H1 (cell line): ENCODE measurements around the gene CCDC12. TPM values are rescaled to one million over a fixed set of nuclear protein-coding genes. Genes with fewer than 3 reads are reported as not detected.

Experiments
- CTCF ChIA-PET: fragments of 300-600 bp; sonication (Branson Sonifier 250); formaldehyde crosslinking; loops from one replicate; lab custom pipeline; 2021; ENCODE audit not compliant: partially characterized antibody; lab: Charles Lee
- POLR2A ChIA-PET: fragments of 300-600 bp; sonication (Branson Sonifier 250); formaldehyde crosslinking; loops from one replicate; lab custom pipeline; 2021; ENCODE audit warnings: inconsistent platforms; ENCODE audit not compliant: partially characterized antibody; lab: Charles Lee
- DNase-seq, 2 experiments: peaks; one replicate each; pipeline versions ENCODE4 v3.0.0 to v3.0.0-alpha.2; 2010 to 2022; ENCODE audit warnings: low spot score in 2 of 2, low read depth in 1 of 2, mixed read lengths in 1 of 2
- FAIRE-seq: peaks from 2 replicates; lab custom pipeline; 2011; peaks lifted over from hg19 to GRCh38; lab: Jason Lieb, UNC
- H2AFZ ChIP-seq: 2 replicates; pipeline ENCODE4 v1.8.1; 2012; ENCODE audit warnings: low read length, inconsistent platforms
- H2AK5ac ChIP-seq: 2 replicates; pipeline ENCODE4 v1.6.1; 2013; ENCODE audit warnings: low read depth, low read length
- H2BK120ac ChIP-seq: replicated peaks from 2 replicates; pipeline ENCODE3; 2013; ENCODE audit warnings: low read depth, low read length, inconsistent platforms
- H2BK12ac ChIP-seq: 2 replicates; pipeline ENCODE4 v1.6.1; 2013; ENCODE audit warnings: low read depth, low read length
- H2BK15ac ChIP-seq: 2 replicates; pipeline ENCODE4 v1.6.1; 2013; ENCODE audit warnings: low read length
- H2BK20ac ChIP-seq: 2 replicates; pipeline ENCODE4 v1.6.1; 2013; ENCODE audit warnings: low read length
- H2BK5ac ChIP-seq: 2 replicates; pipeline ENCODE4 v1.6.1; 2013; ENCODE audit warnings: low read depth, low read length
- H3K14ac ChIP-seq: 2 replicates; pipeline ENCODE4 v1.6.1; 2013; ENCODE audit warnings: inconsistent platforms; ENCODE audit not compliant: insufficient read length
- H3K18ac ChIP-seq: 2 replicates; pipeline ENCODE4 v1.6.1; 2013; ENCODE audit warnings: low read length; ENCODE audit errors: extremely low read depth
- H3K23ac ChIP-seq: 2 replicates; pipeline ENCODE4 v1.6.1; 2013; ENCODE audit warnings: inconsistent platforms; ENCODE audit not compliant: insufficient read length
- H3K23me2 ChIP-seq: 2 replicates; pipeline ENCODE4 v1.6.1; 2013; ENCODE audit warnings: low read depth, low read length
- H3K27ac ChIP-seq: 2 replicates; pipeline ENCODE4 v1.6.1; 2011; ENCODE audit warnings: low read depth, low read length, inconsistent platforms
- H3K27me3 ChIP-seq, 4 experiments: replicated peaks in 1 of 4; 1 replicate in 1 of 4; 2 replicates in 3 of 4; pipeline versions ENCODE4 v1.6.1 to v1.8.1; 2011 to 2013; ENCODE audit warnings: low read length in 3 of 4, mild to moderate bottlenecking in 3 of 4, inconsistent platforms in 2 of 4, mixed read lengths in 2 of 4, moderate library complexity in 1 of 4; ENCODE audit not compliant: control insufficient read depth in 3 of 4, insufficient read depth in 3 of 4; ENCODE audit errors: extremely low read depth in 1 of 4
- H3K36me3 ChIP-seq, 4 experiments: 2 replicates each; pipeline versions ENCODE4 v1.6.1 to v1.8.1; 2011 to 2013; ENCODE audit warnings: mild to moderate bottlenecking in 4 of 4, low read length in 3 of 4, moderate library complexity in 2 of 4, control low read depth in 1 of 4, inconsistent platforms in 1 of 4; ENCODE audit not compliant: insufficient read depth in 4 of 4, control insufficient read depth in 2 of 4
- H3K4ac ChIP-seq: replicated peaks from 2 replicates; pipeline ENCODE3; 2013; ENCODE audit warnings: low read length, low read depth, mixed read lengths, inconsistent platforms; ENCODE audit not compliant: insufficient read length
- H3K4me1 ChIP-seq, 4 experiments: replicated peaks in 1 of 4; 1 replicate in 1 of 4; 2 replicates in 3 of 4; pipeline versions ENCODE4 v1.6.1 to v1.8.1; 2011 to 2013; ENCODE audit warnings: low read length in 3 of 4, inconsistent platforms in 2 of 4, mixed read lengths in 1 of 4; ENCODE audit not compliant: insufficient read depth in 4 of 4, control insufficient read depth in 3 of 4
- H3K4me2 ChIP-seq, 2 experiments: 2 replicates each; pipeline versions ENCODE4 v1.6.1 to v1.8.1; 2011 to 2013; ENCODE audit warnings: low read depth in 2 of 2, low read length in 2 of 2, control low read depth in 1 of 2, inconsistent platforms in 1 of 2, mild to moderate bottlenecking in 1 of 2; ENCODE audit not compliant: insufficient read depth in 1 of 2
- H3K4me3 ChIP-seq, 4 experiments: fragments of 200-600, 300-600 bp in 1 of 4; sonication (generic), shearing (Covaris generic), sonication (Bioruptor Twin) in 1 of 4; 2 replicates each; pipeline versions ENCODE4 v1.5.1 to v1.8.1; 2011 to 2016; ENCODE audit warnings: low read length in 4 of 4, low read depth in 3 of 4, control low read depth in 2 of 4, inconsistent platforms in 2 of 4, mild to moderate bottlenecking in 2 of 4, mixed read lengths in 1 of 4, moderate library complexity in 1 of 4; ENCODE audit not compliant: insufficient read depth in 2 of 4; ENCODE audit errors: extremely low read depth in 1 of 4
- H3K56ac ChIP-seq: replicated peaks from 2 replicates; pipeline ENCODE3; 2013; ENCODE audit warnings: low read depth, mild to moderate bottlenecking, mixed read lengths, low read length, inconsistent platforms; ENCODE audit not compliant: insufficient read length
- H3K79me1 ChIP-seq: 2 replicates; pipeline ENCODE4 v1.6.1; 2013; ENCODE audit warnings: low read depth, low read length, control low read depth
- H3K79me2 ChIP-seq, 2 experiments: 2 replicates each; pipeline versions ENCODE4 v1.6.1 to v1.8.1; 2012 to 2013; ENCODE audit warnings: low read length in 2 of 2, mild to moderate bottlenecking in 2 of 2, inconsistent platforms in 1 of 2; ENCODE audit not compliant: insufficient read depth in 2 of 2, control insufficient read depth in 1 of 2
- H3K9ac ChIP-seq, 4 experiments: replicated peaks in 1 of 4; 1 replicate in 1 of 4; 2 replicates in 3 of 4; pipeline versions ENCODE4 v1.6.1 to v1.8.1; 2011 to 2013; ENCODE audit warnings: low read depth in 3 of 4, low read length in 3 of 4, control low read depth in 2 of 4, mild to moderate bottlenecking in 2 of 4, moderate library complexity in 2 of 4, inconsistent platforms in 1 of 4; ENCODE audit errors: extremely low read depth in 1 of 4
- H3K9me3 ChIP-seq, 2 experiments: 2 replicates each; pipeline versions ENCODE4 v1.6.1 to v1.8.1; 2012 to 2013; ENCODE audit warnings: mild to moderate bottlenecking in 2 of 2, moderate library complexity in 2 of 2, control low read depth in 1 of 2, inconsistent platforms in 1 of 2, low read depth in 1 of 2, low read length in 1 of 2, mixed read lengths in 1 of 2; ENCODE audit not compliant: insufficient read depth in 2 of 2
- H4K20me1 ChIP-seq, 2 experiments: replicated peaks in 1 of 2; 2 replicates each; pipeline versions ENCODE3 to v1.8.1; 2011 to 2013; ENCODE audit warnings: inconsistent platforms in 2 of 2, low read length in 2 of 2, mild to moderate bottlenecking in 1 of 2; ENCODE audit not compliant: insufficient read depth in 2 of 2, control insufficient read depth in 1 of 2
- H4K5ac ChIP-seq: 2 replicates; pipeline ENCODE4 v1.6.1; 2013; ENCODE audit warnings: low read length, low read depth, mixed read lengths, inconsistent platforms; ENCODE audit not compliant: insufficient read length
- H4K8ac ChIP-seq: 2 replicates; pipeline ENCODE4 v1.8.0; 2013; ENCODE audit warnings: mild to moderate bottlenecking, moderate library complexity, low read length, inconsistent platforms; ENCODE audit not compliant: insufficient read depth; ENCODE audit errors: extremely low read depth
- H4K91ac ChIP-seq: replicated peaks from 2 replicates; pipeline ENCODE3; 2013; ENCODE audit warnings: low read length, mixed read lengths, inconsistent platforms; ENCODE audit not compliant: insufficient read length
- FOSL1 ChIP-seq: IDR thresholded peaks from 2 replicates; pipeline ENCODE4 v1.6.1; 2011; ENCODE audit warnings: mild to moderate bottlenecking, low read depth, low read length, moderate library complexity; ENCODE audit not compliant: insufficient read depth
- GTF2F1 ChIP-seq: IDR thresholded peaks from 2 replicates; pipeline ENCODE4 v1.6.1; 2012; ENCODE audit warnings: low read depth, low read length, improper control_type of control experiment, borderline replicate concordance
- HDAC6 ChIP-seq: IDR thresholded peaks from one replicate; pipeline ENCODE4 v1.7.1; 2012; ENCODE audit warnings: low read depth, mild to moderate bottlenecking, inconsistent platforms, low read length, moderate library complexity
- JUND ChIP-seq: IDR thresholded peaks from 2 replicates; pipeline ENCODE4 v1.6.1; 2011; ENCODE audit warnings: mild to moderate bottlenecking, improper control_type of control experiment, low read length
- KDM4A ChIP-seq: IDR thresholded peaks from one replicate; pipeline ENCODE4 v1.7.1; 2012; ENCODE audit warnings: low read depth, mild to moderate bottlenecking, moderate library complexity, low read length, inconsistent platforms; ENCODE audit not compliant: severe bottlenecking
- POU5F1 ChIP-seq: IDR thresholded peaks from 2 replicates; pipeline ENCODE4 v1.6.1; 2011; ENCODE audit warnings: low read depth, mild to moderate bottlenecking, low read length, moderate library complexity
- SUZ12 ChIP-seq: fragments of 200-600 bp; sonication (generic); IDR thresholded peaks from 2 replicates; pipeline ENCODE4 v1.6.1; 2012; ENCODE audit warnings: mild to moderate bottlenecking, inconsistent platforms, low read length, moderate library complexity, mixed read lengths
- WGBS, 2 experiments: shearing (Covaris generic) in 1 of 2; methylation state at CpG; one replicate each; pipeline versions ENCODE4 v1.1.6 to v1.1.7; 2013 to 2015; ENCODE audit warnings: low lambda C conversion rate in 2 of 2, mixed read lengths in 2 of 2, inconsistent platforms in 1 of 2, low coverage in 1 of 2, missing lambda C conversion rate in 1 of 2; ENCODE audit not compliant: insufficient replicate concordance in 2 of 2, insufficient coverage in 1 of 2, insufficient read length in 1 of 2; ENCODE audit errors: extremely low coverage in 1 of 2, missing lambda C conversion rate in 1 of 2; 5-methylcytosine and 5-hydroxymethylcytosine counted together
- polyA plus RNA-seq, 7 experiments: library from polyadenylated mRNA; depleted of rRNA in 3 of 7; stranded (reverse) in 5 of 7; unstranded in 2 of 7; fragments of >200 nt in 5 of 7; fragments of 200-250 nt in 2 of 7; gene quantifications; 1 replicate in 5 of 7; 2 replicates in 1 of 7; 4 replicates in 1 of 7; pipeline versions ENCODE4 v1.2.1 to v1.2.3, GENCODE V29; 2011 to 2013; ENCODE audit warnings: missing spikeins in 2 of 7, mixed read lengths in 2 of 7
- total RNA-seq: library from RNA; stranded (reverse); fragmentation: NEBNext Ultra II Directional; extraction: Animal tissue kit (Norgen Biotek cat#: 25700); gene quantifications from 2 replicates; pipeline ENCODE4 v1.2.1, GENCODE V29; 2021
- TF ChIP-seq, protein P1 (sequence below): IDR thresholded peaks from 2 replicates; pipeline ENCODE4 v1.6.1; 2011; ENCODE audit warnings: low read depth, mild to moderate bottlenecking, low read length; ENCODE audit not compliant: insufficient read depth

CCDC12 gene
- total and polyA plus RNA-seq, 2 of the 8 experiments (the other 6 are each of a cell fraction or from before 2014, with no cell fraction given): 29.5 to 41.3 TPM

DNA sequence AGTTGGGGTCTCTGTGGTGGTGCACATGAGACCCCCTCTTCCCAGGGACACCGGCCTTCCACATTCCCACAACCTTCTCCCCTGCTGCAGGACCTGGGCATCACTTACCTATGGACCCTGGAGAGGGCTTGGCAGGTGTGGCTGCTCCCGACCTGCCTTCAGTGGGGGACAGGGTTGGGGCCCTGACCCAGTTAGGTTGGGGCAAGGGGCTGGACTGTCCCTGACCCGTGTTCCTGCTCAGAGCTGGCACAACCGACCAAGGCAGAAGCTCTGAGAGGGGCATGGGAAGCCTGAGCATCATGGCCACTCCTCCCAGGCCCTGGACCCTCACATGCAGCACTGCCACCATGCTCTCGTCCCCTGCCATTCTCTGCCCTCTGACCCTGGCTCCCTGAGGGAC, 9.0 kb upstream of the CCDC12 start:
- Histone ChIP-seq H3K23ac (no peak overlapping the region), H3K4me2 (no peak overlapping the region), H3K4me1 (peaks cover 3 to 40% (median 18%) of the 10 kb centered on the region in 4 experiments), H2AFZ (no peak overlapping the region), H3K23me2 (no peaks in the 10 kb centered on the region), H3K9me3 (no peaks in the 10 kb centered on the region), H2BK15ac (no peak overlapping the region), H2AK5ac (no peak overlapping the region), H4K91ac (no peak overlapping the region), H3K4ac (no peak overlapping the region), H3K4me3 (no peak overlapping the region), H2BK5ac (no peak overlapping the region), H2BK20ac (no peak overlapping the region), H3K14ac (no peak overlapping the region), H2BK120ac (no peak overlapping the region), H3K18ac (no peak overlapping the region), H2BK12ac (no peak overlapping the region), H3K36me3 (no peaks in the 10 kb centered on the region), H4K8ac (no peak overlapping the region), H4K5ac (no peak overlapping the region), H3K79me1 (no peaks in the 10 kb centered on the region), H3K9ac (no peak overlapping the region), H3K27ac (no peak overlapping the region), H3K79me2 (peaks cover 0 to 2% of the 10 kb centered on the region in 2 experiments; a peak in 1 of 4 replicates), H4K20me1 (peaks cover 6 to 19% of the 10 kb centered on the region in 2 experiments), H3K27me3 (peaks cover 0 to 8% (median 1%) of the 10 kb centered on the region in 4 experiments; a peak in 3 of 7 replicates)
- DNase-seq: no peak
- WGBS, 2 experiments: 89% methylated on average over 5 of the region's 5 CpGs; no CpG with 5 or more reads in 1 of the 2 experiments
- ChIA-PET CTCF (interaction anchor here (0.5 to 13.0 kb wide), 8 partner anchors 17 to 385 kb away, joined by 3 to 130 read pairs (median 4); no protein-coding TSS in a partner anchor), POLR2A (interaction anchor here (1.2 kb wide), 1 partner anchor 9 kb away, joined by 3 read pairs; the partner anchor contains the start of gene CCDC12)
- FAIRE-seq: no peak
- TF ChIP-seq, protein P1, sequence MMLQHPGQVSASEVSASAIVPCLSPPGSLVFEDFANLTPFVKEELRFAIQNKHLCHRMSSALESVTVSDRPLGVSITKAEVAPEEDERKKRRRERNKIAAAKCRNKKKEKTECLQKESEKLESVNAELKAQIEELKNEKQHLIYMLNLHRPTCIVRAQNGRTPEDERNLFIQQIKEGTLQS: no peak
- no peak for TF ChIP-seq JUND
- TF ChIP-seq GTF2F1: no peak
- no peak for TF ChIP-seq FOSL1
- no peak for TF ChIP-seq SUZ12
- no peak for TF ChIP-seq POU5F1
- no peak for TF ChIP-seq KDM4A
- no peak for TF ChIP-seq HDAC6
- TF ChIP-seq, all 59 proteins: peak for 0
- no peak overlapping the region for H3K56ac ChIP-seq
